Mesenchymal stem cell (in vitro differentiated cells and primary cell): ENCODE measurements around the gene GRHL1.
A peak's percentile ranks its signal among the peaks of the same experiment; 100 is the strongest.

Experiments
- DNase-seq: peaks from one replicate; pipeline ENCODE4 v3.0.0-alpha.2; 2013
- H2AFZ ChIP-seq: one replicate; pipeline ENCODE4 v1.6.1; 2013; ENCODE audit warnings: low read depth, mild to moderate bottlenecking, control low read depth, inconsistent platforms, low read length, moderate library complexity
- H2AK5ac ChIP-seq: 2 replicates; pipeline ENCODE4 v1.6.1; 2013; ENCODE audit warnings: low read length, moderate library complexity, mild to moderate bottlenecking, inconsistent platforms; ENCODE audit not compliant: severe bottlenecking
- H2BK120ac ChIP-seq: one replicate; pipeline ENCODE4 v1.6.1; 2013; ENCODE audit warnings: low read depth, mild to moderate bottlenecking, inconsistent platforms, low read length, moderate library complexity
- H2BK12ac ChIP-seq, 2 experiments: one replicate each; pipeline ENCODE4 v1.6.1; 2013; ENCODE audit warnings: inconsistent platforms in 2 of 2, low read length in 2 of 2, mild to moderate bottlenecking in 2 of 2, moderate library complexity in 2 of 2, control low read depth in 1 of 2
- H2BK15ac ChIP-seq: one replicate; pipeline ENCODE4 v1.6.1; 2013; ENCODE audit warnings: mild to moderate bottlenecking, low read depth, inconsistent platforms; ENCODE audit not compliant: poor library complexity, severe bottlenecking
- H2BK5ac ChIP-seq: 2 replicates; pipeline ENCODE4 v1.6.1; 2013; ENCODE audit warnings: low read depth, mild to moderate bottlenecking, low read length, control low read depth, inconsistent platforms; ENCODE audit not compliant: poor library complexity, severe bottlenecking
- H3K14ac ChIP-seq, 2 experiments: one replicate each; pipeline ENCODE4 v1.6.1; 2013; ENCODE audit warnings: inconsistent platforms in 2 of 2, low read length in 2 of 2, control low read depth in 1 of 2, mild to moderate bottlenecking in 1 of 2, moderate library complexity in 1 of 2
- H3K18ac ChIP-seq, 2 experiments: one replicate each; pipeline ENCODE4 v1.6.1; 2013; ENCODE audit warnings: inconsistent platforms in 2 of 2, low read length in 2 of 2, control low read depth in 1 of 2, low read depth in 1 of 2, mild to moderate bottlenecking in 1 of 2
- H3K23ac ChIP-seq, 2 experiments: one replicate each; pipeline ENCODE4 v1.6.1; 2013; ENCODE audit warnings: inconsistent platforms in 2 of 2, low read length in 2 of 2, mild to moderate bottlenecking in 2 of 2, moderate library complexity in 2 of 2, control low read depth in 1 of 2
- H3K27ac ChIP-seq: 2 replicates; pipeline ENCODE4 v1.5.1; 2013; ENCODE audit warnings: mild to moderate bottlenecking, moderate library complexity, low read length, control low read depth, inconsistent platforms; ENCODE audit not compliant: poor library complexity, severe bottlenecking
- H3K27me3 ChIP-seq, 2 experiments: 2 replicates each; pipeline versions ENCODE4 v1.6.1 to v1.7.0; 2013; ENCODE audit warnings: low read length in 2 of 2, mild to moderate bottlenecking in 2 of 2, moderate library complexity in 2 of 2, control low read depth in 1 of 2, inconsistent platforms in 1 of 2; ENCODE audit not compliant: control insufficient read depth in 1 of 2, insufficient read depth in 1 of 2
- H3K36me3 ChIP-seq, 2 experiments: 2 replicates each; pipeline versions ENCODE4 v1.6.1 to v1.7.0; 2013; ENCODE audit warnings: low read length in 2 of 2, control low read depth in 1 of 2, inconsistent platforms in 1 of 2, low read depth in 1 of 2, mild to moderate bottlenecking in 1 of 2; ENCODE audit not compliant: insufficient read depth in 2 of 2, control insufficient read depth in 1 of 2
- H3K4ac ChIP-seq, 2 experiments: one replicate each; pipeline ENCODE4 v1.6.1; 2013; ENCODE audit warnings: inconsistent platforms in 2 of 2, low read length in 2 of 2, mild to moderate bottlenecking in 2 of 2, moderate library complexity in 2 of 2, control low read depth in 1 of 2, low read depth in 1 of 2
- H3K4me1 ChIP-seq: 2 replicates; pipeline ENCODE4 v1.6.1; 2013; ENCODE audit warnings: low read depth, low read length, control low read depth; ENCODE audit not compliant: control insufficient read depth, insufficient read depth
- H3K4me2 ChIP-seq: 2 replicates; pipeline ENCODE4 v1.6.1; 2013; ENCODE audit warnings: low read length, mild to moderate bottlenecking, inconsistent platforms; ENCODE audit not compliant: poor library complexity, severe bottlenecking
- H3K4me3 ChIP-seq, 2 experiments: 2 replicates each; pipeline versions ENCODE4 v1.5.1 to v1.7.0; 2013; ENCODE audit warnings: low read length in 2 of 2, mild to moderate bottlenecking in 2 of 2, control low read depth in 1 of 2, low read depth in 1 of 2; ENCODE audit not compliant: insufficient read depth in 1 of 2
- H3K79me1 ChIP-seq: replicated peaks from 2 replicates; pipeline ENCODE4 v1.6.1; 2013; ENCODE audit warnings: mild to moderate bottlenecking, control low read depth, low read length, inconsistent platforms; ENCODE audit not compliant: poor library complexity, severe bottlenecking
- H3K9ac ChIP-seq: 2 replicates; pipeline ENCODE4 v1.7.0; 2013; ENCODE audit warnings: mild to moderate bottlenecking, low read length, moderate library complexity
- H3K9me3 ChIP-seq: 2 replicates; pipeline ENCODE4 v1.7.0; 2013; ENCODE audit warnings: mild to moderate bottlenecking, low read length; ENCODE audit not compliant: control insufficient read depth
- H4K8ac ChIP-seq: one replicate; pipeline ENCODE4 v1.6.1; 2013; ENCODE audit warnings: inconsistent platforms, mild to moderate bottlenecking, low read length, moderate library complexity
- H4K91ac ChIP-seq: one replicate; pipeline ENCODE4 v1.6.1; 2013; ENCODE audit warnings: mild to moderate bottlenecking, low read length, inconsistent platforms
- WGBS: methylation state at CpG from one replicate; pipeline ENCODE4 v1.1.7; 2013; ENCODE audit warnings: mixed read lengths; 5-methylcytosine and 5-hydroxymethylcytosine counted together

The GRHL1 gene

GRCh38 chr2:9990736-9991135 is 39.2 kb downstream of the GRHL1 start:
- Histone ChIP-seq H2BK5ac (no peak overlapping the region), H3K14ac (no peak overlapping the region), H3K4ac (no peak overlapping the region), H3K27ac (peak overlapping the region; percentile 39), H3K4me1 (peaks cover 3% of the 10 kb centered on the region), H3K27me3 (no peaks in the 10 kb centered on the region), H3K4me2 (peak overlapping the region; percentile 38), H3K23ac (no peak overlapping the region), H2BK12ac (no peak overlapping the region), H3K36me3 (no peaks in the 10 kb centered on the region), H2AK5ac (no peak overlapping the region), H3K4me3 (no peak overlapping the region), H3K79me1 (no peaks in the 10 kb centered on the region), H2BK120ac (no peak overlapping the region), H3K18ac (no peak overlapping the region), H2BK15ac (no peak overlapping the region), H4K91ac (no peak overlapping the region), H2AFZ (no peak overlapping the region), H3K9me3 (no peaks in the 10 kb centered on the region), H4K8ac (peak overlapping the region; percentile 13), H3K9ac (no peak overlapping the region)
- WGBS, result 74% methylated on average over 5 of the region's 6 CpGs
- DNase-seq, result no peak

- no peak overlapping the region for H3K27ac ChIP-seq
- no peaks in the 10 kb centered on the region for H3K9me3 ChIP-seq
- H3K4me3 ChIP-seq, result no peak overlapping the region
- no CpG with 5 or more reads among the region's 1 CpG for WGBS
- H3K4ac ChIP-seq, result no peak overlapping the region
- no peak overlapping the region for H3K23ac ChIP-seq
- no peak overlapping the region for H2BK5ac ChIP-seq
- H4K8ac ChIP-seq, result no peak overlapping the region
- H2AFZ ChIP-seq, result no peak overlapping the region
- no peak overlapping the region for H3K14ac ChIP-seq
- no peak overlapping the region for H2BK120ac ChIP-seq
- no peak overlapping the region for H3K9ac ChIP-seq
- no peak overlapping the region for H3K18ac ChIP-seq
- no peak overlapping the region for H2BK12ac ChIP-seq
- no peaks in the 10 kb centered on the region for H3K36me3 ChIP-seq
- DNase-seq, result no peak
- no peak overlapping the region for H2AK5ac ChIP-seq
- no peaks in the 10 kb centered on the region for H3K79me1 ChIP-seq
- no peaks in the 10 kb centered on the region for H3K27me3 ChIP-seq
- no peak overlapping the region for H3K4me2 ChIP-seq
- H4K91ac ChIP-seq, result no peak overlapping the region
- peaks cover 3% of the 10 kb centered on the region for H3K4me1 ChIP-seq
- no peak overlapping the region for H2BK15ac ChIP-seq
Measured at GRCh38 chr2:9991221-9991620, 39.7 kb downstream of the GRHL1 start.

DNA sequence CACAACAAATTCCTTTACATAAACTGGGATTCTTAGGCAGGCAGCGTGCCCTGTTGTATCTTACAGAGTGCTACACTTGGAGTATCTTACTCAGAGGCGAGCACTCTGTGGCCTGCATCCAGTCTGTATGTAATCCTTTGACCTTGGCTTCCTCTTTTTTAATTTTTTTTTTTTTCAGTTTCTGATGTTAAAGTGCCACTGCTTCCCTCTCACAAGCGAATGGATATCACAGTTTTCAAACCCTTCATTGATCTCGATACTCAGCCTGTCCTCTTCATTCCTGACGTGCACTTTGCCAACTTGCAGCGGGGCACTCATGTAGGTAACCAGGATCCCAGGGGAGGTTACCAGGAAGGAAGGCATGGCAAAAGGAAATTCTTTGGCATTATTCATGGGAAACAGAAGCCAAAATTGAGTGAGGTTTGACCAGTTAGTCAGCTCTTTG is 40.4 kb downstream of the GRHL1 start:
- WGBS, result 93% methylated on average over 6 of the region's 6 CpGs

DNA sequence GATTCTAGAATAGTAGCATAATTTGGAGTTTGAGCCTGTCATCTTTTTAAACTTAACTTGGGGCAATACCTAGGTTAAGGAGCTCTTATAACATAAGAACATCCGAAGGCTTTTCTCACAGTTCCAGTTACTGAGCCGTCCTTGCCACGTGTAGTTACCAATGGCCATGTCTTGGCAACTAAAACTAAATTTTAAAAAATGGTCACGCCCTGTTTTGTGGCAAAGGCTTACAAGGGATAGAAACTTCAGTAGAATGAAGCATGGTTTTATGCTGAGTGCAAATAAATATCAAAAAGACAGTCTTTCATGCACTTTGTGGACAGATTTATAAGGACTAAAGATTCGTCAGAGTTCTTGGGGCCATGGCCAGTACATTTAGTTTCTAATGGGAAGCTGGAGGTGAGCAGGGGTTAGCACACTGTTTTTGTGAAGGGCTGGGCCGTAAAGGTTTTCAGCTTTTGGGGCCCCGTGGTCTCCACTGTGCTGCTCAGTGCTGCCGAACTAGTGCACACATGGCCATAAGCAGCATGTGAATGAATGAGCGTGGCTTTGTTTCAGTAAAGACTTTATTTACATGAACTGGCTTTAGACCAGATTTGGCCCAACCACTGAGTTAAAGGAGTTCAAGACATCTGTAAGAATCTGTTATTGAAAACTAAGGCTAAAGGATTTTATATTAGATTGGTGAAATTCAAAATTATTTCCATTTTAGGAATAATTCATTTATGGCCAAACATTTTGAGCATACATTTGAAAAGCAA is 41.1 kb downstream of the GRHL1 start:
- Histone ChIP-seq H2AK5ac (no peak overlapping the region), H2BK12ac (no peak overlapping the region), H2BK15ac (no peak overlapping the region), H3K23ac (no peak overlapping the region), H2AFZ (no peak overlapping the region), H3K18ac (no peak overlapping the region), H3K27ac (no peak overlapping the region), H3K4me3 (no peak overlapping the region), H3K9me3 (no peaks in the 10 kb centered on the region), H4K8ac (no peak overlapping the region), H3K4me2 (no peak overlapping the region), H3K4ac (no peak overlapping the region), H3K27me3 (no peaks in the 10 kb centered on the region), H3K14ac (no peak overlapping the region), H3K4me1 (peaks cover 3% of the 10 kb centered on the region), H2BK5ac (no peak overlapping the region), H2BK120ac (no peak overlapping the region), H3K79me1 (no peaks in the 10 kb centered on the region), H3K36me3 (no peaks in the 10 kb centered on the region), H3K9ac (no peak overlapping the region), H4K91ac (no peak overlapping the region)
- DNase-seq, result no peak
- 92% methylated on average over 9 of the region's 9 CpGs for WGBS

More for the DNA sequence above, 40.4 kb downstream of the GRHL1 start:
- Histone ChIP-seq H2BK12ac (no peak overlapping the region), H3K9ac (no peak overlapping the region), H2AFZ (no peak overlapping the region), H3K23ac (no peak overlapping the region), H3K4me1 (peaks cover 3% of the 10 kb centered on the region), H3K4ac (no peak overlapping the region), H4K8ac (no peak overlapping the region), H2BK120ac (no peak overlapping the region), H3K36me3 (no peaks in the 10 kb centered on the region), H2BK15ac (no peak overlapping the region), H3K18ac (no peak overlapping the region), H2AK5ac (no peak overlapping the region), H4K91ac (no peak overlapping the region), H3K14ac (no peak overlapping the region), H3K9me3 (no peaks in the 10 kb centered on the region), H3K4me3 (no peak overlapping the region), H3K27me3 (no peaks in the 10 kb centered on the region), H3K4me2 (no peak overlapping the region), H3K27ac (no peak overlapping the region), H3K79me1 (no peaks in the 10 kb centered on the region), H2BK5ac (no peak overlapping the region)
- DNase-seq, result no peak
